Left lung (tissue), 10 donors: ENCODE data around the gene OBI1. TPM values are rescaled to one million over a fixed set of nuclear protein-coding genes. Genes with fewer than 3 reads are reported as not detected.

Source experiments
- ATAC-seq: fragments of 200-7000 bp; cut with Tn5 transposase; one replicate; pipeline ENCODE4 v1.9.1; 2020; ENCODE audit warnings: moderate library complexity
- DNase-seq, 4 donors: peaks; one replicate each; pipeline ENCODE4 v3.0.0-alpha.2; 2013 to 2020
- H3K27ac ChIP-seq, 2 donors: fragments of 200-600 bp; sonication (generic) in 1 of 2; one replicate each; pipeline versions ENCODE4 v1.5.0 to v1.8.0; 2020 to 2021
- H3K27me3 ChIP-seq, 2 donors: fragments of 200-600 bp; sonication (generic) in 1 of 2; one replicate each; pipeline versions ENCODE4 v1.5.0 to v1.8.0; 2020 to 2021
- H3K36me3 ChIP-seq, 2 donors: fragments of 200-600 bp; sonication (generic) in 1 of 2; one replicate each; pipeline versions ENCODE4 v1.5.0 to v1.8.0; 2020 to 2021
- H3K4me1 ChIP-seq, 2 donors: fragments of 200-600 bp; one replicate each; pipeline ENCODE4 v1.8.0; 2021
- H3K4me3 ChIP-seq, 2 donors: fragments of 200-600 bp; sonication (generic) in 1 of 2; one replicate each; pipeline versions ENCODE4 v1.5.0 to v1.8.0; 2020 to 2021; ENCODE audit warnings: mild to moderate bottlenecking in 1 of 2
- H3K9me3 ChIP-seq, 2 donors: fragments of 200-600 bp; sonication (generic) in 1 of 2; one replicate each; pipeline versions ENCODE4 v1.5.0 to v1.8.0; 2020 to 2021
- intact Hi-C, 2 donors: fragments of 100-400 bp; cut with DNase I; formaldehyde crosslinking; loops; one replicate each; pipeline versions ENCODE4 v1.11.2 to v1.14.2; 2022
- polyA plus RNA-seq, 6 donors: library from polyadenylated mRNA; unstranded; fragments of 120-200 nt; gene quantifications; one replicate each; pipeline ENCODE4 v1.2.1, GENCODE V29; 2013; ENCODE audit not compliant: insufficient read length in 6 of 6
- total RNA-seq, 2 donors: library from RNA; stranded (reverse); fragmentation: NEBNext Ultra II Directional; extraction: Animal tissue kit (Norgen Biotek cat#: 25700); gene quantifications; one replicate each; pipeline ENCODE4 v1.2.1, GENCODE V29; 2021
- TF ChIP-seq, protein P1 (sequence below), 2 donors: fragments of 200-600 bp; sonication (generic) in 1 of 2; IDR thresholded peaks; one replicate each; pipeline versions ENCODE4 v1.5.0 to v1.8.0; 2021; ENCODE audit warnings: antibody characterized with exemption in 2 of 2
- donor health status: DM: no; HTN: yes; CAD: no.
- donor health status: DM: no; HTN: no; CAD: no.

OBI1 gene
- total and polyA plus RNA-seq, 8 donors, result 7.1 to 22.7 (median 20.3) TPM

DNA sequence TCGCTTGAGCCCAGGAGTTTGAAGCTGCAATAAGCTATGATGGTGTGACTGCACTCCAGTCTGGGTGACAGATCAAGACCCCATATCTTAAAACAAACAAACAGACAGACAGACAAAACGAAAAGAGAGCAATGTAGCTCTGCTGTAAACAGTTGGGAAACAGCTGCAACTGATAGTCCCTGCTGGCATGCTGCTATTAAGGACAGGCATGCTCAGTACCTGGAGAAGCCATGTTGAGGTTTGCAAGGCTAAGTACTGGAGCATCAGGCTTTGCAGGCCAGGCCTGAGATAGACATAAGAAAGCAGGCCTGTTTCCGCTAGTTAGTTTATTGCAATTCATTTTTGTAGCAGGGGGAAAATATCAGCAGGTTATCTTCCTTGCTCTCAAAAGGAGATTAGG is 16.2 kb upstream of the OBI1 start:
- H3K9me3 ChIP-seq, result no peaks in the 10 kb centered on the region
- H3K4me1 ChIP-seq, result no peaks in the 10 kb centered on the region
- H3K36me3 ChIP-seq, result no peaks in the 10 kb centered on the region
- TF ChIP-seq, protein P1, sequence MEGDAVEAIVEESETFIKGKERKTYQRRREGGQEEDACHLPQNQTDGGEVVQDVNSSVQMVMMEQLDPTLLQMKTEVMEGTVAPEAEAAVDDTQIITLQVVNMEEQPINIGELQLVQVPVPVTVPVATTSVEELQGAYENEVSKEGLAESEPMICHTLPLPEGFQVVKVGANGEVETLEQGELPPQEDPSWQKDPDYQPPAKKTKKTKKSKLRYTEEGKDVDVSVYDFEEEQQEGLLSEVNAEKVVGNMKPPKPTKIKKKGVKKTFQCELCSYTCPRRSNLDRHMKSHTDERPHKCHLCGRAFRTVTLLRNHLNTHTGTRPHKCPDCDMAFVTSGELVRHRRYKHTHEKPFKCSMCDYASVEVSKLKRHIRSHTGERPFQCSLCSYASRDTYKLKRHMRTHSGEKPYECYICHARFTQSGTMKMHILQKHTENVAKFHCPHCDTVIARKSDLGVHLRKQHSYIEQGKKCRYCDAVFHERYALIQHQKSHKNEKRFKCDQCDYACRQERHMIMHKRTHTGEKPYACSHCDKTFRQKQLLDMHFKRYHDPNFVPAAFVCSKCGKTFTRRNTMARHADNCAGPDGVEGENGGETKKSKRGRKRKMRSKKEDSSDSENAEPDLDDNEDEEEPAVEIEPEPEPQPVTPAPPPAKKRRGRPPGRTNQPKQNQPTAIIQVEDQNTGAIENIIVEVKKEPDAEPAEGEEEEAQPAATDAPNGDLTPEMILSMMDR (IDR thresholded peaks at IDR 0.05), result no peak
- intact Hi-C loops, result no loop called here
- no peak for DNase-seq
- no peak overlapping the region for H3K27ac ChIP-seq
- ATAC-seq, result no peak
- no peaks in the 10 kb centered on the region for H3K27me3 ChIP-seq
- no peak overlapping the region for H3K4me3 ChIP-seq

DNA sequence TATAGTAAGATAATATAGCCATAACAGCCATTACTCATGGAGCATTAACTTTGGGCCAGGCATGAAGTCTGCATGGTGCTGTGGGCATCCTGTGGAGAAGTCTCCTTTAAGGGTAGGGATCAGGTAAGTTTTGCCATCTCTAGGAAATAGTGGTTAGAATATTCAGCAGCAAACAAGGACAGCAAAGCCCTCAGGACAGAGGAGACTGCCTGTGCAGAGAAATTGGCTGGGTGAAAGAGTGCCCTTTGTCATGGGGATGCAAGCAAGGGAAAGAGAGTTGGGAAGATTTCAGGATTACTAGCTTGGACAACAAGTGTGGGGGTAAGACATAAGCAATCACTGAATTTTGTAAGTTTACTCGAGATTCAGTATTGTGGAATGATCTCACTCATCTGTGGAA is 15.7 kb upstream of the OBI1 start:
- no peak overlapping the region for H3K27ac ChIP-seq
- intact Hi-C loops, result no loop called here
- DNase-seq (no peak), ATAC-seq (no peak)
- H3K36me3 ChIP-seq, result no peaks in the 10 kb centered on the region
- H3K4me3 ChIP-seq, result no peak overlapping the region
- H3K27me3 ChIP-seq, result no peaks in the 10 kb centered on the region
- TF ChIP-seq, protein P1 (IDR thresholded peaks at IDR 0.05), result no peak
- H3K4me1 ChIP-seq, result no peaks in the 10 kb centered on the region
- no peaks in the 10 kb centered on the region for H3K9me3 ChIP-seq

DNA sequence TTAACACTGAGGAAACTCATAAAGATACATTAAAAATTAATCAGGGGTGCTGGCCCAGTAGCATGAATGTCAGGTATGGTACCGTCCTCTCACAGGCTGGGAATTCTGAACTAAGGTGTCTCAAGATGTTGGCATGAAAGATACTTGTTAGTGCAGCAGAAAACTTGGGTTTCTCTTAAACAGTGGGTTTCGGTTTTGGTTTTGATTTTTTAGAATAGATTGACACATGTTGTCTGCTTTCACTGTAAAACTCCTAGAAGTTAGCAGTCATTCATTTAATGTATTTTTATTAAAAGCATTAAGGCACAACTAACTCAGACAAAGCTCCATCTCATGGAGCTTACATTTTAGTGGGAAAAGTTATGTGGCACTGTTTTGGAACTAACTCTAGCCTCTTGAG is 3.5 kb upstream of the OBI1 start:
- Histone ChIP-seq H3K27me3 (peaks cover 0 to 4% of the 10 kb centered on the region in 2 donors), H3K4me1 (peaks cover 0 to 12% of the 10 kb centered on the region in 2 donors), H3K36me3 (no peaks in the 10 kb centered on the region), H3K4me3 (no peak overlapping the region), H3K9me3 (no peaks in the 10 kb centered on the region), H3K27ac (no peak overlapping the region)
- TF ChIP-seq, protein P1 (IDR thresholded peaks at IDR 0.05), result no peak
- intact Hi-C loops, result no loop called here
- DNase-seq (no peak), ATAC-seq (no peak)

DNA sequence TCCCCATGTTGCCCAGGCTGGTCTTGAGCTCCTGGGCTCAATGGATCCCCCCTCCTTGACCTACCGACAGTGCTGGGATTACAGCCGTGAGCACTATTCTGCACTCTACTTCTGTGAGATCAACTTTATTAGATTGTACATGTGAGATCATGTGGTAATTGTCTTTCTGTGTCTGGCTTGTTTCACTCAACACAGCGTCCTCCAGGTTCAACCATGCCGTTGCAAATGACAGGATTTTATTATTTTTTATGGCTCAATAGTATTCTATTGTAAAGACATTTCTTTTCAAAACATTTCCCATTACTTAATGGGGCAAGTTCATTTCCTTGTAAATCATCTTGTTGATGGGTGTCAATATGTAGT is 1.5 kb upstream of the OBI1 start:
- no peaks in the 10 kb centered on the region for H3K9me3 ChIP-seq
- peak overlapping the region; percentile 66 to 91 for H3K4me3 ChIP-seq
- TF ChIP-seq, protein P1 (IDR thresholded peaks at IDR 0.05), result no peak
- intact Hi-C loops, result no loop called here
- H3K36me3 ChIP-seq, result no peaks in the 10 kb centered on the region
- peaks cover 0 to 17% of the 10 kb centered on the region in 2 donors for H3K4me1 ChIP-seq
- ATAC-seq, result no peak
- peaks cover 0 to 4% of the 10 kb centered on the region in 2 donors for H3K27me3 ChIP-seq
- no peak for DNase-seq
- H3K27ac ChIP-seq, result no peak overlapping the region

DNA sequence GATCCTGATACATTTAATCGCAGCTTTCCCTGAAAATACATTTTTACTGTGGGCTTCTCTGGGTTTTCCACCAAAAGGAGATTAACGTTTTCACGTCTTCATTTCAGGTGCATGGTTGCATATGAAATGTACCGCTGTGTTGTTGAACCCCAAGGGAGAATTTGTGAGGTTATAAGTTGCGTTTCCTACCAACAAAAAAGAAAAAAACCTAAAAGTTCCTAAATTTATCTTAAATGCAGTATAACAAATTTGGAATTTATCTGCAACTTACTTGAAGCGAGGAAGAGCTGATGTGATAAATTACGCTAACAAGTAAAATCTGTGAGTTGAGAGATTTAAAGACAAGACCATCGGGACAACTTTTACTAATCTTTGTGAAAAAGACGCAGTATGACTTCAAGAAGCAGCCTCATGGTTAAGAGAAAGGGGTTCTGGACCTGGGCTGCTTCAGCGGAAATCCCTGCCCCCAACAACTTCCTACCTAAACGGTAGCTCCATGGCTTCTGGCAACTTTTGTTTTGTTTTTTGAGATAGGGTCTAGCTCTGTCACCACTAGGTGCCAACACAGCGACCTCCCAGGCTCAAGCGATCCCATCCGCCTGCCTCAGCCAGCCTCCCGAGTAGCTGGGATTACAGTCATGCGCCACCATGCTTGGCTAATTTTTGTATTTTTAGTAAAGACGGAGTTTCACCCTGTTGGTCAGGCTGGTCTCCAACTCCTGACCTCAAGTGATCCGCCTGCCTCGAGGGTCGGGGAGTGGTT is 958 bp upstream of the OBI1 start:
- H3K4me3 ChIP-seq, result peak overlapping the region; percentile 66 to 91
- H3K27me3 ChIP-seq, result peaks cover 0 to 4% of the 10 kb centered on the region in 2 donors
- no peaks in the 10 kb centered on the region for H3K9me3 ChIP-seq
- H3K36me3 ChIP-seq, result no peaks in the 10 kb centered on the region
- peak overlapping the region in 1 of 2 donors; percentile 83 for H3K27ac ChIP-seq
- TF ChIP-seq, protein P1 (IDR thresholded peaks at IDR 0.05), result no peak
- intact Hi-C loops, result no loop called here
- peak in 1 of 4 donors; percentile 12 for DNase-seq
- no peak for ATAC-seq
- peaks cover 0 to 23% of the 10 kb centered on the region in 2 donors for H3K4me1 ChIP-seq
